IPS-18a (cell line): ENCODE data around the gene MME.

Experiments used
- H3K27ac ChIP-seq: one replicate; pipeline ENCODE4 v1.5.1; 2013; ENCODE audit warnings: low read length
- H3K27me3 ChIP-seq: one replicate; pipeline ENCODE4 v1.6.1; 2013; ENCODE audit warnings: mild to moderate bottlenecking, low read length; ENCODE audit not compliant: control insufficient read depth, insufficient read depth
- H3K36me3 ChIP-seq: one replicate; pipeline ENCODE4 v1.6.1; 2013; ENCODE audit warnings: low read depth, low read length; ENCODE audit not compliant: control insufficient read depth
- H3K4me1 ChIP-seq: one replicate; pipeline ENCODE4 v1.6.1; 2013; ENCODE audit warnings: low read depth, low read length; ENCODE audit not compliant: control insufficient read depth
- H3K4me3 ChIP-seq: one replicate; pipeline ENCODE4 v1.5.1; 2013; ENCODE audit warnings: low read length
- H3K9ac ChIP-seq: one replicate; pipeline ENCODE4 v1.6.1; 2013; ENCODE audit warnings: mild to moderate bottlenecking, low read length, moderate library complexity
- H3K9me3 ChIP-seq: one replicate; pipeline ENCODE4 v1.6.1; 2013; ENCODE audit warnings: low read depth, low read length; ENCODE audit not compliant: control insufficient read depth

MME gene

DNA sequence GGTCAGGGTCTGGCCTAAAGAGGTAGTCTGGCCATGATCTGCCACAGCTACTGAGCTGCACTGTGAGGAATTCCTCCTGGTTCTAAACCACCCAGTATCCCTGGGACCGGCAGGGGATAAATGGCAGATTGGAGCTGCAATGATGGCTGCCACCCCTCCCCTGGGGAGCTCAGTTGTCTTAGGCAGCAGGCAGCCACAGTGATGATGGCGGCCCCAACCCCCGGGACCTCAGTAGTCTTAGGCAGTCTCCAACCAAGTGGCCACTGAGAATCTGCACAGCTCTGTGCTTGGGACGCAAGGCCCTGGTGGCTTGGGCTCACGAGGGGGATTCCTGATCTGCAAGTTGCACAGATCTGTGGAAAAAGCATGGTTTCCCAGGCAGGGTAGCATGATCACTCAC lies 145.3 kb downstream of the MME start:
- Histone ChIP-seq H3K36me3 (peaks cover 6% of the 10 kb centered on the region), H3K27me3 (no peaks in the 10 kb centered on the region), H3K9me3 (peaks cover 17% of the 10 kb centered on the region), H3K4me1 (no peaks in the 10 kb centered on the region), H3K27ac (no peak overlapping the region), H3K9ac (no peak overlapping the region), H3K4me3 (no peak overlapping the region)

GRCh38 chr3:155227141-155227540 lies 147.0 kb downstream of the MME start:
- Histone ChIP-seq H3K36me3 (peaks cover 6% of the 10 kb centered on the region), H3K9ac (no peak overlapping the region), H3K4me1 (no peaks in the 10 kb centered on the region), H3K27ac (no peak overlapping the region), H3K27me3 (no peaks in the 10 kb centered on the region), H3K9me3 (peaks cover 17% of the 10 kb centered on the region), H3K4me3 (no peak overlapping the region)

DNA sequence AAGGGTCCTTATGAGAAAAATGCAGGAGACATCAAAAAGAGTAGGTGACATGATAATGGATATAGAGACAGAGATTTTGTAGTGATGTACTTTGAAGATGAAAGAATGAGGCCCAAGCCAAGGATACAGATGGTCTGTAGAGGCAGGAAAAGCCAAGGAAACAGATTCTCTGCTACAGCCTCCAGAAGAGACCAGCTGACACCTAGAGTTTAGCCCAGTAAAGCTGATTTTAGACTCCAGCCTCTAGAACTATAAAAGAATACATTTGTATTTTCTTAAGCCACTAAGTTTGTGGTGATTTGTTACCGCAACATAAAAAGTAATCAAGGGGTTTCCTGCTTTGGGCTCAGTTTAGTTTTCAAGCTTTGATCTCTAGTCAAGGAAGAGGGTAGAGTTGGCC lies 148.6 kb downstream of the MME start:
- no peaks in the 10 kb centered on the region for H3K27me3 ChIP-seq
- H3K9ac ChIP-seq: no peak overlapping the region
- no peak overlapping the region for H3K27ac ChIP-seq
- no peaks in the 10 kb centered on the region for H3K4me1 ChIP-seq
- H3K36me3 ChIP-seq: peaks cover 6% of the 10 kb centered on the region
- no peak overlapping the region for H3K4me3 ChIP-seq
- peaks cover 11% of the 10 kb centered on the region for H3K9me3 ChIP-seq

DNA sequence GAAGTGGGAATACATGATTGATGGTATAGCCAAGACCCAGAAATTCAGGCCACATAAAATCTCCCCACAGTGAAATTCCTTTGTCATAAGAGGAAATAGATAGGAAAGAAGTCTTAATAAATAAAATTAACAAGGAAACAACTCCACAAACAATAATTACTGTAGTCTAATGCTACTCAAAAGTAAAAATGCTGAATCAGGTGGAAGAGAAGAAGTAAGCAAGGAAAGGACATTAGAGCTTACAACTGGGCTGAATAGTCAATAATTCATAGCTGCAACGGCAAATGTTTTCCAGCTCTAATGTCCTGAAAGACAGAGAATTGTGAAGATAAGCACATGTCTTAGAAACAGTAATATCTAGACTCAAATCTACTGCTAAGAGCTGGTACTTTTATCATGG lies 149.0 kb downstream of the MME start:
- H3K4me3 ChIP-seq: no peak overlapping the region
- peaks cover 11% of the 10 kb centered on the region for H3K9me3 ChIP-seq
- no peaks in the 10 kb centered on the region for H3K4me1 ChIP-seq
- H3K36me3 ChIP-seq: peaks cover 6% of the 10 kb centered on the region
- no peak overlapping the region for H3K9ac ChIP-seq
- no peaks in the 10 kb centered on the region for H3K27me3 ChIP-seq
- no peak overlapping the region for H3K27ac ChIP-seq

GRCh38 chr3:155230382-155230781 lies 150.3 kb downstream of the MME start:
- H3K36me3 ChIP-seq: peaks cover 6% of the 10 kb centered on the region
- no peak overlapping the region for H3K27ac ChIP-seq
- H3K4me3 ChIP-seq: no peak overlapping the region
- H3K9me3 ChIP-seq: peaks cover 4% of the 10 kb centered on the region
- no peaks in the 10 kb centered on the region for H3K27me3 ChIP-seq
- H3K9ac ChIP-seq: no peak overlapping the region
- no peaks in the 10 kb centered on the region for H3K4me1 ChIP-seq

- Histone ChIP-seq H3K4me3 (no peak overlapping the region), H3K27me3 (no peaks in the 10 kb centered on the region), H3K9ac (no peak overlapping the region), H3K4me1 (no peaks in the 10 kb centered on the region), H3K9me3 (peaks cover 11% of the 10 kb centered on the region), H3K27ac (no peak overlapping the region), H3K36me3 (peaks cover 6% of the 10 kb centered on the region)
These were observed 151.7 kb downstream of the MME start for GRCh38 chr3:155231792-155232191.

DNA sequence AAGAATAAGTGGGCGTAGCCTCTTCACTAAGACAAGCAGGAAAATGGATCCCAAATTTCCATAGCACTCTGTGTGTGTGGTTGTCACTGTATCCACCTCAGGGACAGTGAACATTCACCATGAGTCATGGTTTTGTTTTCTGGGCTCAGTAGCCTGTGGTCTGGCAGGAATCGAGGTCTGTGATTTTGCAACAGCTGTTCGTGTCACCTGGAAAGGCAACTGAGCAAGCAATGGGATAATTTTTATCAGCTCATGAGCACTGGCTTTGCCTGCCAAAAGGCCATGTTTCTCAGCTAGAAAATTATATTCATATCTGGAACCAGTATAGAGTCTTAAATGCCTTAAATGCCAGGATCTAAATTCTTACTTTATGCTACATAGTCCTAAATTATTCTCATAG lies 152.5 kb downstream of the MME start:
- Histone ChIP-seq H3K9ac (no peak overlapping the region), H3K9me3 (peaks cover 17% of the 10 kb centered on the region), H3K4me1 (no peaks in the 10 kb centered on the region), H3K4me3 (no peak overlapping the region), H3K27ac (no peak overlapping the region), H3K36me3 (peaks cover under 1% of the 10 kb centered on the region), H3K27me3 (no peaks in the 10 kb centered on the region)

DNA sequence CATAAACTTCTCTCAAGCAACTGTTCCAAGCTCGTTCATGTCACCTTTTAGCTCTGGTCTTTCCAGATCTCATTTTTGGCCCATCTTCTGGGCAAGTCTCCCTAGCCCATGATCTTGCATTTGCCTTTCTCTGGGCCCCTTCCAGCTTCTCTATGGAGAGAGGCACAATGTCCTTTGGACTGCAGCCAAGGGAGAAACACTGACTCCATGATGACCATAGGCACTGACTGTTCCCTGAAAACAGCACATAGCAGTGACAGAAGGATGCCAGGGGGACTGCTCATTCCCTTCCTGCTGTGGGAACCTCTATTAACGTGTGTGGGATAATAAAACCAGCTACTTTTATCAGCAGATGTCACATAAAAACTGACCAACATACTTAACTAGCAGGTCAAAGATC lies 153.1 kb downstream of the MME start:
- no peak overlapping the region for H3K4me3 ChIP-seq
- H3K27me3 ChIP-seq: no peaks in the 10 kb centered on the region
- H3K9ac ChIP-seq: no peak overlapping the region
- no peak overlapping the region for H3K27ac ChIP-seq
- H3K9me3 ChIP-seq: peaks cover 19% of the 10 kb centered on the region
- H3K36me3 ChIP-seq: no peaks in the 10 kb centered on the region
- H3K4me1 ChIP-seq: no peaks in the 10 kb centered on the region
